GM21717 (cell line): Measurements from ENCODE around the gene DCAF15.
A peak's percentile ranks its signal among the peaks of the same experiment; 100 is the strongest.
"Not testable (repeated sequence)": the region's sequence is repeated elsewhere in the genome, so short reads cannot be mapped to it uniquely, and the experiment has no call there.

ENCODE experiments used
- ATAC-seq: cut with Tn5 transposase; IDR thresholded peaks from one replicate; pipeline ENCODE4 v1.9.1; 2021; ENCODE audit warnings: mild to moderate bottlenecking, moderate library complexity; ENCODE audit not compliant: unreplicated experiment

DCAF15 gene

DNA sequence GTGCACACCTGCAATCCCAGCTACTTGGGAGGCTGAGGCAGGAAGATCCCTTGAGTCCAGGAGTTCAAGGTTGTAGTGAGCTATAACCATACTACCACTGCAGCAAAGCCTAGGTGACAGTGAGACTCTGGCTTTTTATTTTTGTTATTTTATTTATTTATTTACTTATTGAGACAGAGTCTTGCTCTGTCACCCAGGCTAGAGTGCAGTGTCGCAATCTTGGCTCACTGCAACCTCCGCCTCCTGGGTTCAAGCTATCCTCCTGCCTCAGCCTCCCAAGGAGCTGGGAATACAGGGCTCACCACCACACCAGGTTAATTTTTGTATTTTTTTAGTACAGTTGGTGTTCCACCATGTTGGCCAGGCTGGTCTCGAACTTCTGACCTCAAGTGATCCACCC lies 21.2 kb downstream of the DCAF15 start:
- ATAC-seq, result not testable (repeated sequence)

DNA sequence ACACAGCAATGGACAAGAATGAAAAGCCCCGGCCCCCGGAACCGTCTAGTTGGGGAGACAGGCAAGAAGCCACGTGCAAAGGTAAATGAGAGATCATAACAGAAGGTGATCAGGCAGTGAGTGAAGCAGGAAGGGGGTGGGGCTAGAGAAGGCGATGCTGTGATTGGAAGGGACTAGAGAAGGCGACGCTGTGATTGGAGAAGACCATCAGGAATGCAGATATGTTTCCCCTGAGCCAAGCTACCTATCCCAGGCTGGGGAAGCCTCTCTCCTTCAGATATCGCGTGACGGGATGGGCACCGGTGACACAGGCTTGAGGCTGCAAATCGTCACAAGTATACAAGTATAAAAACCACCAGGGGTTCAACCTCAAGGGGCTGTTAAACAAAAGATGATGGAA lies 21.8 kb downstream of the DCAF15 start:
- ATAC-seq, result no peak

DNA sequence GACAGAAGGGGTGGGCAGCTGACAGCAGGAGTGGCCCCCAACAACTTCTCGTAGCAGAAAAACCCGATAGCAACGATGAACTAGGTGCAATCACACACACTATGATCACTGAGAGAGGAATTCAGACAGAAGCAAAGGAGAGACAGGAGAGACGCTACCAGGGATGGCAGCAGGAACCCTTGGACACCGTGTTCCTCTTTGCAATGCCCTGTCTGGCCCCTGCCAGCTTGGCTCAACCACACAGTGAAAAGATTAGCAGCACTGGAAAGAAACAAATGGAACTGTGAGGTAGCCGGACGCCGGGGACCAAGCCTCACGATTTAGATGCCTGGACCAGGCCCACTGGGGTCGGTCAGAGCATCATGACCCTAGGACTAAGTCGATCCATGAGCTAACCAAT lies 23.6 kb downstream of the DCAF15 start:
- ATAC-seq, result no peak

DNA sequence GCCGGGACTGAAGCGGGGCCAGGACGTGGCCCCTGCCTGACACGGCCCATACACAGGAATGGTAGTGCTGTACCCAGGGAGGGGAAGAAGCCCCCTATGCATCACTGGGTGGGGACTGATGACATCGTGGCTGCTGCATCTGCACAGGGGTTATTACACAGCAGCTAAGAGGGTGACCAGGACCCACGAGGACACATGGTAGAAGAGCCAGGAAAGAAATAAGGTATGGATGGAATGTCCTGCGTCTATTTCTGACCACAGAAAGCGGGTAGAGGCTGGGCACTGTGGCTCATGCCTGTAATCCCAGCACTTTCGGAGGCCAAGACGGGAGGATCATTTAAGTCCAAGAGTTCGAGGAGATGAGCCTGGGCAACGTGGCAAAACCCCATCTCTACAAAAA lies 24.1 kb downstream of the DCAF15 start:
- ATAC-seq, result no peak

DNA sequence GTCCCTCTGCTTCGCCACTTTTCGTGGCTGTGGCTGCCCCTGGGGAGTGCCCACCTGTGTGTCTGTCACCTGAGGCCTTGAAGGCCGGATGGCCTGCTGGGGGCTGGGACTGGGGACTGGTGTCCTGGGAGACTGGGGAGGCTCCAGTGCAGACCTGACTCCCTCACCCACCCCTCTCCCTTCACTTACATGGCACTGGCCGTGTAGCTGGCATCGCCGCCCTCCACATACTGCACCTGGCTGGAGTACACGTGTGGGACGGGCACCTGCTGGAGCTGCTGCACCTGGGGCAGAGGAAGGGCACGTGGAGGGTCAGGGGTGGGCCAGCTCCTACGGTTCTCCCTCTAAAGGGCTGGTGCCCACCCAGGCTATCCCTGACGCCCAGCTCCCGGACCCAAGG lies 25.5 kb downstream of the DCAF15 start:
- no peak for ATAC-seq

DNA sequence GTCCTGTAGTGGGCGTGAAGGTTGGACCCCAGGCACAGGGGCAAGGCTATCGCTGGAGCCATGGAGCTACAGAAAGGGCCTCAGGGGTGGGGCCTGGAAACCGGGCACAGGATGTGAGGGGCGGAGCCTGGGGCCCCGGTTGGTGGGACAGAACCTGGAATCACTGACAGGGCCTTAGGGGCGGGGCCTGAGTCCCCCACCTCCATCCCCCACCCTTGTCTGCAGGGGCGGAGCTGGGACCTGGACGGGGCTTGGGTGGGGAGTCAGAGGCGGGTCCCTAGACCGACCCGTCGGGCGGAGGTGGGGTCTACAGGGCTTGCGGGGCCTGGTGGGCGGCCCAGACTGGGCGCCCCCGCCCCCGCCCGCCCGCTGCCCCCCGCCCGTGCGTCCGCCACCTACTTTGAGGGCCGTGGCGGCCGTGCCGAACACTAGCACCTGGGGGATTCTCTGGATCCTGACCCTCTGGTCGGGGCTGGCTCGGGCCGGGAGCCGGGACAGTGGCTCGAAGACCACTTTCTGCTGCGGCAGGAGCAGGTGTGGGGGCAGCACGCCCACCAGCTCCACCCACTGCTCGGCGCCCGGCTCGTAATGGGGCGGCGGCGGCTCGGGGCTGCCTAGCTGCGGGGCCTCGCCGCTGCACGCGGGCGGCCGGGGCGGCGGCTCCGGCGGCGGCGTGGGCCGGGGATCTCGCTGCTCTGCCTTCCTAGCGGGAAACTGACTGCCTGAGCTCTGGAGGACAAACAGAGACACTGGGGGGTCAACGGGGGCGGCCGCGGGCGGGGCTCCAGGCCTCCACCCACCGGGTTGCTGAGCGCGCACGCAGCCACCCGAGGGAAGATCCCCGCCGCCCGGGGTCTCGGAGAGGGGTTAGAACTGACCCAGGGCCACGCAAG lies 26.3 kb downstream of the DCAF15 start:
- no peak for ATAC-seq

DNA sequence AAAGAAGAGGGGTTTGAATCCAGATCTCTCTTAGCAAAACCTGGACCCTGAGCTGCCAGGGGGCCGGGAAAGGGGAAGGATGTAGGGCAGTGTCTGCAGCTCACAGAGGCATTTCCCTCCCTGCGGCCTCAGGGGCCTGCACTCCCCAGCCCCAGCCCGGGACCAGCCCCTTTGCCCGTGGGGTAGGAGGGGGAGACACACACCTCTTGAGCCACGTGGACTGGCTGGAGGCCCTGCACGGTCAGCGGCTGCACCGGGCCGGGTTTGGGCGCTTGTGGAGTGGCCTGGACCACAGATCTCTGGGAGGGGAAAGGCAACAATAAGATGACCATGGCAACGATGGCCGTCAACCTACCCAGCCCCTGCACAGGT lies 26.9 kb downstream of the DCAF15 start:
- no peak for ATAC-seq

DNA sequence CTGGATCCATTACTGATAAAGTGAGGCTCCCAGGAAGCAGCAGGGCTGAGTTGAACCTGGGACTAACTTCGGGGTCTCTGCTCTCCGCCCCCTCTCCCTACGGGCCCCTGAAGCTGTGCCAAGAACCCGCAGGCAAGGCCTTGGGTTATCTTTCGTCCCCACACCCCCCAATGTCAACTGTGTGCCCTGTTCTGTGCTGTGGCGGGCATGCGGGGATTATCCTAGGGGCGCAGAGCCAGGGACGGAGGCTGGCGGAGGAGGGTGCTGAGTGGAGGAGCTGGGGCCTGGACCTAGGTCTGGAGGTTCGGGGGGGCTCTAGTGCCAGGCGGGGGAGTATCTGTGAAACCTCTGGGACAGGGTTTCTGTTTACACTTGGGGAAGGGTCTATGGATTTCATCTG lies 27.4 kb downstream of the DCAF15 start:
- no peak for ATAC-seq

DNA sequence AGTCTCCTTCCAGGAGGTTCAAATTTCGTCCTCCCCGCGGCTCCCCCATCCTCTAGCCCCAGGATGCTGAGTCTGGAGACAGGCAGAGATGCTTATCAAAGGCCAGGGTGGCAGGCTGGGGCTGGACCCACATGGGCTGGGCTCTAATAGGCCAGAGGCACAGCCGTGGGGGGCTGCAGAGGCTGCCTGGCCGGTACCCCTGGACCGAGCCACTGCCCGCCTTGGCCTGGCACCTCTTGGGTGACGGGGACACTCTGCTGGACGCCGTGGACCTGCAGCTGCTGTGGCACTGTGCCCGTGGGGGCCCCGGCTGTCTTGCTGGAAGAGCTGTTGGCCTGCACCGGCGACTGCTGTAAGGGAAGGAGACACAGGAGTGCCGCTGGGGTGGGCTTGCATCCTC lies 28.0 kb downstream of the DCAF15 start:
- no peak for ATAC-seq

DNA sequence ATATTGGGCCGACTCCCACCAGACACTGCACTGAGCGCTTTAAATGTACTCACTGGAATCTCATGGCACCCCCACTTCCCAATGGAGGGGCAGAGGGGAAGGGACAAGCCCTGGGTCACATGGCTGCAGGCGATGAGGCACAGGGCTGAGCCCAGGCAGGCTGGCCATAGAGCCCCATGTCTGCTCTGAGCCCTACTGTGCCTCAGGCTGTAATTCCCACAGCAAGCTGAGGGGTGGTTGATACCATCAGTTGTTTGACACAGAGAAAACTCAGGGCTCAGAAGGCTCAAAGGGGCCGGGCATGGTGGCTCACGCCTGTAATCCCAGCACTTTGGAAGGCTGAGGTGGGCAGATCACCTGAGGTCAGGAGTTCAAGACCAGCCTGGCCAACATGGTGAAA lies 28.7 kb downstream of the DCAF15 start:
- no peak for ATAC-seq

DNA sequence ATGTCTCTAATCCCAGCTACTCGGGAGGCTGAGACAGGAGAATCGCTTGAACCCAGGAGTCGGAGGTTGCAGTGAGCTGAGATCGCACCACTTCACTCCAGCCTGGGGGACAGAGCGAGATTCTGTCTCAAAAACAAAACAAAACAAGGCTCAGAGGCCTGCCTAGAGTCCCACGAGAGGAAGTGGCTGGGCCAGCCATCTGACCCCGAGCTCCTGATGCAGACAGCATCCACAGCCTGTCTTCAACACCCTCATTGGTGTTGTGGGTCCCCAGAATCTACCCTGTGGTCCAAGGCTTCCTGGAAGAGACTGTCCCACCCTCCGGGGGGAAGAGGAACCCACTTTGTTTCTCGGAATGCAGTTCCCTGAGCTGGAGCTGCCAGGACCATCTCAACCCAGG lies 29.2 kb downstream of the DCAF15 start:
- ATAC-seq, result no peak

DNA sequence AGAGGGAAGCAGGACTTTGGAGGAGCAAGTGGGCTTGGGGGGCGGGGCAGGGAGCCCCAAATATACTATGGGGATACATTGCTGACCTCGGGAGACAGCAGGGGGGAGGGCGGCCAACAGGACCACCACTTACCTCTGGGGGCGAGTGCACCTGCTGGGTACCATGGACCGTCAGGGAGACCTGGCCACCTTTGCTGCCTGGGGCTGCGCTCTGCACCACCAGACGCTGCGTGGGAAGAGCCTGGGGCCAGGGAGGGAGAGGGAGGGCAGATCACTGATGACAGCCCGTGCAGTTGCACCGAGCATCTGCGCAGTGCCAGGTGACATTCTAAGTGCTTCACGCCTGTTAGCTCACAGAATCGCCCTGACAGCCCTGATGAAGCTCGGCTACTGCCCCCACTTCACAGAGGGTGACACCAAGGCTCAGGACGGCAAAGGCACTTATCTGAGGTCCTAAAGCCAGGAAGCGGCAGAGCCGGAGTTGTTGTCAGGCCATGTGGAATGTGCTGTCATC lies 29.7 kb downstream of the DCAF15 start:
- ATAC-seq, result no peak

DNA sequence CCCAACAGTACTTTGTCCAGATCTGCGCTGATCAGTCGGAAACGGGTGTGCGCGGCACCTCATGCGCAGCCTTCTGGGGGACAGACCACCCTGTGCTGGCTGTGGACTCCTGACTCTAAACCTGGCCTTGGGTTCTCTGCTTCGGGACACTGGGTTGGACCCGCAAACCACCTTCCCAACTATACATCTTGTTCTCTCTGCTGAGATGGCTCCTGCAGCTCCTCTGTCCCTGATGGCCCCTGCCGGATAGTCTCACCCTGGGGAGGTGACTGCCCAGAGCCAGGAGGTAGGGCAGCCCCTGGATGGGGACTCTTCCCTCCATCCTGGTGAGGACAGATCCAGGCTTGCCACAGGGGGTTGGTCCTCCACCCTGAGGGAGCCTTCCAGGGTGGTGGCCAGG lies 30.5 kb downstream of the DCAF15 start:
- ATAC-seq, result no peak

DNA sequence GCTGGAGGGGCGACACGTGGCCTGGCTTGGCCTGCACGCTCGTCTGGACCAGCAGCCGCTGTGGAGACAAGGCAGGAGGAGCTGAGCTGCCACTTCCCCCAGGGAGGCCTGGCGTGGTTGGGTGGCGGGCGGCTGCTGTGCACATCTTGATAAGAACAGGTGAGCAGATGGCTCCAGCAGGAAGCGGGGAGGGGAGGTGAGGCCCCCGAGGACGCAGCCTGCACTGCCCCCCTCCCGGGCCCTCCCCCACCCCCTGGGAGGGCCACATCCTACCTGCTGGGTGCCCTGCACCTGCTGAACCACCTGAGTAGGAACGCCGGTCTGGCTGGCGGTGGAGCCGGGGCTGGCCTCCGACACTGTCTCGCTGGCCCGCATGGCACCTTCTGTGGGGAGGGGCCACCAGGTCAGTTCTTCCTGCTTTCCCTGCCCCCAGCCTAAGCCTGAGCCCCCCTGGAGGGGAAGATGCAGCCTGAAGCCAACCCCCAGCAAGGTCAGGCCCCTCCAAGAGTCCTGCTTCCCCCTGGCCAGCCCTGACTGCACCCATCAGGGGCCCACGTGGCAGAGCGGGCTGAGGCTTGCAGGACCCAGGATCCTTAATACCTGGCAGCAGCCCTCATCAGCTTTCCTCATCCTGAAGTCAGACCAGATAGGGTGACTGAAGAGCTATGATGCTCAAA lies 31.0 kb downstream of the DCAF15 start:
- ATAC-seq, result no peak

DNA sequence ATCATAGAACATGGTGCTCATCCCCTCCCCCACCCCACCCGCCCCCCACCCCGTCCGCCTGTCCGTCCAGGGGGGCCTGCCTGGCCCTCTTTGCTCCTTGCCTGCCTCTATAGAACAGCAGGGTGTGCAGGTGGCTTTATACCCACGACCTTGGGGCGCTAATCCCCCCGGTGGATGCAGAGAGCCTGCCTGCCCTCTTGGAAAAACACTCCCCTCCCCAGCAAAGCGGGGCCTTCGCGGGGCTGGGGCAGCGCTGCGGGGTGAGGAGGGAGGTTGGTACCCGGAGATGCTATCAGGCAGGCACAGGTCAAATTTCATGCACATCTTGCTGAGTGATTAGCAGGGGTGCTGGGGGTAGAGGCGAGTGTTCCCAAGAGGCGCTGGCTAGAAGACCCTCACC lies 31.9 kb downstream of the DCAF15 start:
- no peak for ATAC-seq

DNA sequence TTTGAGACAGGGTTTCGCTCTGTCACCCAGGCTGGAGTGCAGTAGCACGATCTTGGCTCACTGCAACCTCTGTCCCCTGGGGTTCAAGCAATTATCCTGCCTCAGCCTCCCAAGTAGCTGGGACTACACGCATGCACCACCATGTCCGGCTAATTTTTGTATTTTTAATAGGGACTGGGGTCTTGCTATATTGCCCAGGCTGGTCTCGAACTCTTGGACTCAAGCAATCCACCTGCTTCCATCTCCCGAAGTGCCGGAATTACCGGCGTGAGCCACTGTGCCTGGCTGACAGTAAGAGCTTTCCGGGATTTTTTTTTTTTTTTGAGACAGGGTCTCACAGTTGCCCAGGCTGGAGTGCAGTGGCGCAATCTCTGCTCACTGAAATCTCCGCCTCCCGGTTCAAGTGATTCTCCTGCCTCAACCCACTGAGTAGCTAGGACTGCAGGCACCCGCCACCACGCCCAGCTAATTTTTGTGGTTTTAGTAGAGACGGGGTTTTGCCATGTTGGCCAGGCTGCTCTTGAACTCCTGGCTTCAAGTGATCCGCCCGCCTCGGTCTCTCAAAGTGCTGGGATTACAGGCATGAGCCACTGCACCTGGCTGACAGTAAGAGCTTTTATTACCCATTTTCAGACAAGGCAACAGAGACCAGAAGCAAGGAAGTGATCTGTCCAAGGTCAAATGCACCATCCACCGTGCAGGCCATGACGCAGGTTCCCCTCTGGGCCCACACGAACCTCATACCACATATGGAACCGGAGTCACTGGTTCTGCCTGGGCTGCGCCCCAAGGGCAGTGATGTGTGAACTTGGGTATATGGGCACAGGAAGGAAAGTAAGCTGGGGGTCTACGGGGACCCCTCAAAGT lies 32.8 kb downstream of the DCAF15 start:
- no peak for ATAC-seq

DNA sequence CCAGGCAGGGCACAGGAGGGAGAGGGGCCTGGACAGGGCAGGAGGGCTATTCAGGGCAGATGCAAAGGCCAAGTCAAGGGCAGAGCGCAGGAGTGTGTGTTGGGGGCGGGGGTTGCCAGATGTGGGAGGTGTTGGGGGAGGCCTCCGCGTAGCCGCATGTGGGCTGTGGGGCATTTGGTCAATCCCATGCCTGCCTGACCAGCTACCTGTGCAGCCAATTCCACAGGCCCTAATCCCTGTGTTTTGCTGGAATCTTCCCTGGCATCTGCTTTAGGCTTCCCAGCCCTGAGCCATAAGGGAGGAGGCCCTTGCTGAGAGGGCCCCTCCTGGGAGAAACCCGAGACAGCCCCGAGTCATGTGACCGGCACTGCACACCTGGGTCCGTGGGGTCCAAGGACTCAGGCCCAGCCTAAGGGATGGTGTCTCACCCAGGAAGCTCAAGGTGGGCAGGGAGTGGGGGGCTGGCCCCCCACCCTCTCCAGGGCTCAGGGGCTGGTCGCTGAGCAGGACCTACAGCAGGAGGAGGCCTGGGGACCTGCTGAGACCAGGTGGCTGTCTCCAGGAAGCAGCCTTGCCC lies 33.5 kb downstream of the DCAF15 start:
- ATAC-seq, result peak; percentile 23

DNA sequence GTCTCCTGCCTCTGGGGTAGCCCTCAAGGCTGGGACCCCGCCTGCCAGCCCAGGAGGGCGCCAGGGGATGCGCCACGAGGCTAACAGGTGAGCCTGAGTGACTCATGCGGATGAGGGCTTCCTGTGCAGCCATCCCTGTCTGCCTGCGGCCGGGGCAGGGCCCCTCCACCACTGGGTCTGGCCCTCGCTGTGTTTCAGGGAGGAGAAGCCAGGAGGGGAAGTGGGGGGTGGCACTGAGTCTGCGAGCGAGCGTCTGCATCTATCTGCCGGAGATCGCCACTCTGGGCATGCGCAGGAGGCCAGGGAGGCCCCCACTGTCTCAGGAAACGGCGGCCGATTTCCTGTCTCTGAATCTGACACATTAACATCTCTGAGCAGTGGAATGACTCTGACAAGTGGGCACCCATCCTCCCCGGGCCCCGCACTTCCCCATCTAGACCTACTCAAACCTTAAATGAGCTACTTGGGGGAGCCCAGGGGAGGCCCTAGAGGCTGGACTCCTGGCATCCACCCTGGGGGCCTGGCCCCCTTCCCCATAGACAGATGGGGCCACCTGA lies 34.1 kb downstream of the DCAF15 start:
- peak; percentile 65 for ATAC-seq

DNA sequence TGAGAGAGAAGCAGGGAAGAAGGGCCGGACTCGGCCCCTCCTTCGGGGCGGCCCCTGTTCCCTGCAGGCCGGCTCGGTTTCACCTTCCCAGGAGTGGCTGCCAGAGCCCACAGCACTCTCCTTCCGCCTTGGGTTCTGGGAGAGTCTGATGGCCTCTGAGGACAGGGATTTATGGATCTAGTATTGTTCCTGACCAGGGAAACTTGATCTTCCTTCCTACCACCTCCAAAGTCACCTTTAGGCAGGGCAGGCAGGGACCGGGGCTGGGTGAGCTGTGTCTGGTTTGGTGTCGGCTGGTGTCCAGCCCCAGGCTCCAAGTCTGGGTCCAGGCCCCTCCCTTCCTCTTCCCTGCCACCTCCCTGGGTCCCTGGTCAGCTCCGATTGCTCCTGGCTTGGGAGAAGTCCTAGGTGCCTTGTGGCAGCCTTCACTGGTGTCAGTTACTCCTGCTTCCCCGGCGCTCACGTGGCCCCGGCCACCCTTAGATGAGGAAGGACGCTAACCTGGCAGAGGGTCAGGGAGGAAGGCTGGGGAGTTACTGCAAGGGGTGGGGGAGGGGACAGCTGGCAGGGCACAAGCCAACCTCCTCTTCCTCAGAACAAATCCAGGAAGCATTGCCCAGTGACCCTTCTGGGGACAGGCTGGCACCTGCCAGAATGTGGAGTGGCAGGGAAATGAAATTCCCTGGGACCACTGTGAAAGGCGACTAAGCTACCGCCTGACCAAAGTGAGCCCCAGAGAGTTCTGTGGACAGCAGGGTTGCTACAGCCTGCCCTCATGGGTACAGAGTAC lies 35.0 kb downstream of the DCAF15 start:
- no peak for ATAC-seq

DNA sequence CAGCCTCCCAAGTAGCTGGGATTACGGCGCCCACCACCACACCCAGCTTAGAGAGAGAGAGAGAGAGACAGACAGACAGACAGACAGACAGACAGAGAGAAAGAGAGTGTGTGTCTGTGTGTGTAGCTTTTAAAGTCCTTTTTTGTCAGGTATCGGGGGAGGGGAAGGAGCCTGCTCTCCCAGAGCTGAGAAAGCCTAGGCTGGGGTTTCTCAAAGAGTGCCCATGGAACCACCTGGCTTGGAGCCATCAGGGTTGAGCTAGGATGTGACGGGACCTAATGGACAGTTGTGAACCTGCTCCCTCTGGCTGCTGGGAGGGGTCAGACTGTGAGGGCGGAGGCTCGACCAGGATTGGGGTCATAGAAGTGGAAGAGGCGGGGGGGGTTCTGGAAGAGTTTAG lies 37.2 kb downstream of the DCAF15 start:
- ATAC-seq, result no peak
